HG02943 (cell line): ENCODE data around the gene COMT.
"Not testable (repeated sequence)": the region's sequence is repeated elsewhere in the genome, so short reads cannot be mapped to it uniquely, and the experiment has no call there.

Experiments
- ATAC-seq: cut with Tn5 transposase; IDR thresholded peaks from one replicate; pipeline ENCODE4 v1.9.1; 2021; ENCODE audit warnings: mild to moderate bottlenecking, low read depth, moderate library complexity; ENCODE audit not compliant: unreplicated experiment

The COMT gene

GRCh38 chr22:19927696-19928095 lies 13.9 kb upstream of the COMT start:
- no peak for ATAC-seq

DNA sequence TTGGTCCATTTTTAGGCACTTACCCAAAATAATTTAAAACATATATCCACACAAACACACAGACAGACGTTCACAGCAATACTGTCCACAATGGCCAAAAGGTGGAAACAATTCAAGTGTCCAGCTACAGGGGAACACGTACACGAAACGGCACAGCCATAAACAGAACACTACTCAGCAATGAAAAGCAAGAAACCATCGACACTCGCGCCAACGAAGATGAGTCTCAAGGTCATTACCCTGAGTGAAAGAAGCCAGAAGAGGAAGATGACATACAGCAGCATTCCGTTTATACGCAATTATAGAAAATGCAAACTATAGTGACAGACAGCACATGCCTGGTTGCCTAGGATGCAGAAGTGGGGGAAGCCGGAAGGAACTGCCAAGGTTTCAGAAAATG lies 13.4 kb upstream of the COMT start:
- no peak for ATAC-seq

DNA sequence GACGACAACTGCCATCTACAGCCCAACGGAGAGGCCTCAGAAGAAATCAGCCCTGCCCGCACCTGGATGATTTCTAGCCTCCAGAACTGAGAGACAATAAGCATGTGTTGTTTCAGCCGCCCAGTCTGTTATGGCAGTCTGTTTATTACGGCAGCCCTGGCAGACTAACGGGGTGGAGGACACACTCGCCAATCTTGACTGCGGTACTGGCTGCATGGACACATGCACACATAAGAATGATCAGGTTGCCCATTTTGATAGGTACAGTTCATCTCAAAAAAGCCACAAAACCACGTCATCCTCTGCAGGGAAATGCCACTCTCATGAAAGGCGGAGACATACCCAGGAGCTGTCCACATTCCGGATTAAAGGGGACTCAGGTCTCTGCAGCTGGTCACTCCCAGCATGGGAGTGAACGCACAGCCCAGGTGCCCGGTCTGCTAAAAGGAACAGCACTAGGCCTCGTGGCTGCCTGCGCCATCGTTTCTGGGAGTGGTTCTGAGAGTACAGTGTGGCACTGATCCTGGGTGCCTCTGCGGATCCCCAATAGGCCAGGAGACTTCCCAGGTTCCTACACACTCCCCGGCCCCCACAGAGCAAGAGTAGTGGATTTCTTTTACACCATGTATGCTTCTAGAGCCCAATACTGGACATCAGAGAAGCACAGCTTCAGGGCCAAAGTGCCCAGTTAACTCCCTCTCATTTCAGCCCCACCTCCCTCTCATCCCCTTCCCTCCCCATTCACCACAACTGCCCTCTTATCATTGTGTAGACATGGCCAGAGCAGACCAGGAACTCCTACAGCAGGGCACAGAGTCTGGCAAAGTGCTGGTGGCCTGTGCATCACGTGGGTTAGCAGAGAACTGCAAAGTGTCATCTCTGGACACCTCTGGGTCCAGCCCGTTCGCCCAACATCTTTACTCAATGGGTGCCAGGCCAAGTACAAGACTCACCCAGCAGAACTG lies 11.7 kb upstream of the COMT start:
- ATAC-seq = no peak

DNA sequence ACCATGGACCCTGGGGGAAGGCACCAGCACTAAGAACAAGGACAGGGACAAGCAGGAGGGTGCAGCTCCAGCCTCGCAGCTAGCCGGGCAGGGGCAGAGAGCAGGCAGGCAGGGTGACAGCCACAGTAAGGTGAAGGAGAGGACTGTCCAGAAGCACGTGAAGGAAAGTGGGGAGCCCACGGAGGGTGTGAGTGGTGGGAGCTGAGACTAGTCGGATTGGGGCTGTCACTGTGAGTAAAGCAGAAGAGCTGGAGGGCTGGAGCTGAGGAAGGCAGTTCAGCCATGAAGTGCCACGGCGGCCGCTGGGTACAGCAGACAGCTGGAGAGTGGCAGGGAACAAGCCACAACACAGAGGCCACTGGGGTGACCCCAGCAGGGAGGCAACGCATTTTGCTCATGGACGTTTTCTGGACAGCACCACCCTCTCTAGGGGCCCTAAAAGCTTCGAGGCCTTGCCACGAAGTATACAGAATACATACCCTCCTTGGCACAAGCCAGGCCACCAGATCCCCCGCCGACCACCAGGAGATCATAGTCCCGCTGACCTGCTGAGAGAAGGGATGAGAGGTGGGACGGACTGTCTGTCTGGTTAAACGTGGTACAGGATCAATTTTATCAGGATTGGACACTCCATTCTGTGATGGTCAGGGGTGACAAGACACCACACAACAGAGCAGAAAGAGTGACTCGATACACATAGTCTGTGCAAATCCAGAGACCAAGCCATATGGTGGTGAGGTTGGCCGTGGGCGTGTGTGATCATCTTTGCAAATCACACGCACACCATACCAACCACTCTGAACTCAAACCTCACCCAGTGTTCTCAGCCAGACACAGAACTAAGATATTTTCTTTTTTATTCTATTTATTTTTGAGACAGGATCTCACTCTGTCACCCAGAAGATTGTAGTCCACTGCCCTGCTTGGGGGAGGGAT lies 10.8 kb upstream of the COMT start:
- ATAC-seq = no peak

DNA sequence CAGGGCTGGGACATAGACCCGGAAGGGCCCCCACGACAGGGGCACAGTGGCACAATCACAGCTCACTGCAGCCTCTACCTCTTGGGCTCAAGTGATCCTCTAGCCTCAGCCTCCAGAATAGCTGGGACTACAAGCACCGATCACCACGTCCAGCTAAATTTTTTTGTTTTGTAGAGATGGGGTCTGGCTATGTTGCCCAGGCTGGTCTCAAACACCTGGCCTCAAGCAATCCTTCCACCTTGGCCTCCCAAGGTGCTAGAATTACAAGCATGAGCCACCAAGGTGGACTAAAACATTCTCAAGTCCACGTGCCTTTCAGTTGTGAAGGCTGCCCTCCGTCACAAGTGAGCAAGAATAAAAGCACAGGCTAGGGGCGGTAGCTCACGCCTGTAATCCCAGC lies 10.1 kb upstream of the COMT start:
- ATAC-seq = no peak

- no peak for ATAC-seq
These were observed 9.0 kb upstream of the COMT start for GRCh38 chr22:19932367-19933206.

- no peak for ATAC-seq
These were observed 8.0 kb upstream of the COMT start for GRCh38 chr22:19933341-19934241.

GRCh38 chr22:19935123-19935718 lies 6.4 kb upstream of the COMT start:
- ATAC-seq = not testable (repeated sequence)

DNA sequence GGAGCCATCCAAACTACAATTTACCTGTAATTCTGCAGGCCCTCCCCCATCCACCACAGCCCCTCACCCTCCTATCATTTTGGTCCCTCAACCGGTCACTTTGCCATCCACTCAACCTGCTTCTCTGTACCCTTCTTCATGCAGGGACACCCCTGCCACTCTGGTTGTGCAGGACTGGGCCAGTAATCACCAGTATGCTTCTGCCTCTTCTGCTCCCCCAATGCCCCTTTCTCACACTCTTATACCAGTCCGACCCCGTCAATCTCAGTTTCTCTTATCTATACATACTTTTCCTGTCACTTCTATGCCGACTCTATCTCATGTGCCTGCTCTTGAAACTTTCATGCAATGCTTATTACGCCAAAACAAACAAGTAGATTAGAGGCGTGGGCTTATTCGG lies 5.1 kb upstream of the COMT start:
- ATAC-seq = no peak

DNA sequence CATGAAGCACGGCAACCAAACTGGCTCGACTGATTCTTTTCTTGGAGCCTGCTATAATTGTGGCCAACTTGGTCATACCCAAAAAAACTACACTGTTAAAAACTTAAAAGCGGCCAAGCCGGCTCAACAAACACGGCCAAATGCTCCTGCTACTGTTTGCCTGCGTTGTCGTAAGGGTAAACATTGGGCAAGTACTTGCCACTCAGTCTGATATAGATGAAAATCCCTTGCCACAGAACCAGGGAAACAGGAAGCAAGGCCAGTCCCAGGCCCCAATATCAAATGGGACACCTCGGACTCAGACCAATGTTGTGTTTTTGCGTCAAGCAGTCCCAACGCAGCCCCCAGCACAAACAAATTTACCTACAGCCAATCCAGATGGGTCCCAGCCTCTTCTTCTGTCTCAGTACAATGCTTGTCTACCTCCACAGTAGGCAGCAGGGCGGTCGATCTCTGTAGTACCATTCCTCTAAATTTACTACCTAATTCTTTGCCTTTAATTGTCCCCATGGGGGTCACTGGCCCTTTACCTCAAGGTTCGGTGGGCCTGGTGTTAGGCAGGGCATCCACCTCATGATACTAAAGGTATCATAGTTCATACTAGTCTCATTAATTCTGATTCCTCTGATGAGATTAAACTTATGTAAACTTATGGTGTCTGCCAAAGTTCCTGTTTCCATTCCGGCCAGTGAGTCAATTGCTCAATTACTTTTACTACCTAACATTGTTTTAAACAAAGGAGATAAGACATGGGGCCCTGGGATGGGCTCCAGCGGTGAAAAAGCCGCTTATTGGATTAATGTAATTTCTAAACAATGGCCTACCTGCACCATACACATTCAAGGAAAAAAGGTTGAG lies 3.7 kb upstream of the COMT start:
- no peak for ATAC-seq

DNA sequence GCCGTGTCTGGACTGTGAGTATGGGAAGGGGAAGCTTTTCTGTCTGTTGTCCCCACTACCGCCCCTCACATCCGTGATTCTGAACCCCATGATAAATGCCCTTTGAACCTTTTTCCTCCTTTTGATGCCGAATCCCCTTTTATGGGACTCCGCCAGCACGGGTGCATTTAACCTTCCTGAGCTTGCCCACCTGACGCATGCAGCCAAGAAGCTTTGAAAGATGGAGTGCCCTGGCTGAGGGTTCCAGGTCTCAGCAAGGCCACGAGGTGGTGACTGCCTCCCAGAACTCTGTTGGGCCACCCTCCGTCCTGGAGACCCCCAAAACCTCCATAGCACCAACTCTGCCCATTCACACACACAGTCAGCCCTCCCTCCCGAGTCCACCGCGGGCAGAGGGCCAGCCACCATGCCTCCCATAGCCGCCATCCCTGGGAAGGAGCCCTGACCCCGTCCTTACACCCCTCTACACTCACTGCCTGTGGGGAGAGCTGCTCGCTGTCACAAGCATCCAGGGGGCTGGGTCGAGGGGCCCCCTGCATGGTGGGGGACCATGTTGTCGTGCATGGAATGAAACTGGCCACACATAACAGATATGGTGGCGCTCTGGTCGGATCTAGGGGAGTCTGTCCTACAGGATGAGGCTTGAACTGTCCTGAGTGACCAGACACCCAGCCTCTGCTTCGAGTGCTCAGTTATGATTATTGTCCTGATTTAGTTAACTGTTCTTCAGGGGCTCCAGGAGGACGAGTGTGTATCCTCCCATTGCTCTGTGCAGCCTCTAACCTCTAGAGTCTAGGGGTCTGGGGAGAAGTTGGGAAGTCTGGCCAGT lies 822 bp upstream of the COMT start:
- no peak for ATAC-seq

DNA sequence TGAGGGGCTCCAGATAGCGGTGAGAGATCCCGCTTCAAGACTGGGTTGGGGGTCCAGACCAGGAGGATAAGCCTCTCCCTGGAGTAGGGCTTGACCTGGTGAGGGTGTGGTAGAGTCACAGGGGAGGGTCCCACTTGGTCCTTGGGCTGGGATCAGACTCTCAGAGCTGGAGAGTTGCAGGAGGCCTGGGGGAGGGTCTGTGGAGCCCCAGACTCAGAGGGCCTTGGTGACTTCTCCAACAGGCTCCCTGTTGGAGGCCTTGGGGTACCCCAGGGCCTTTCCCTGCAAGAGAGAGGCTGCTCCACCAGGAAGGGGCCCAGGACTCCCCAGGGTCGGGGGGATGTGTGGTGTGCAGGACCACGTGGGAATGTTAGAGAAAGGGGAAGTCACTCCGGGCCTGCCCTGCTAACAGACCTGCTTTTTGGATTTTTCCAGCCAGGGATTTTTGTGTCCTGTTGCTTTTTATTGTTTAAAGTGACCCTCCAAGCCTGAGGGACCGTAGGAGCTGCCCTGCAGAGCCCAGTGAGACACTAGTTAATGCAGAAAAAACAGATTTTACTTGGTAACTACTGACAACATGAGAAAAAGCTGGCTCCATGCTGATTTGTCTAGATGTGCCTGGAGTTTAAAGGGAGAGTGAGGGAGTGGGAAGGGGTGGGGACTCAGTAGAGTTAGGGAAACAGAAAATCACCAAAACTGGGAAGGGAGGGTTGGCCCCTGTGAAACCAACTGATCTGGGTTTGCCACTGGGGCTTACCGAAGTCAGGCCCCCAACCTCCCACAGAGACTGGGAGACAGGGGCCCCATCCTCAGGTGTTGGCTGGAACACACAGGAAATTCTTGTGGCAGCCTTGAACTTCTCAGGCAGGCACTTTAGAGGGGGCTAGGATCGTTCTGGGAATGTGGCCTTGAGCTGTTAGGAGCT lies 847 bp downstream of the COMT start:
- ATAC-seq = no peak

DNA sequence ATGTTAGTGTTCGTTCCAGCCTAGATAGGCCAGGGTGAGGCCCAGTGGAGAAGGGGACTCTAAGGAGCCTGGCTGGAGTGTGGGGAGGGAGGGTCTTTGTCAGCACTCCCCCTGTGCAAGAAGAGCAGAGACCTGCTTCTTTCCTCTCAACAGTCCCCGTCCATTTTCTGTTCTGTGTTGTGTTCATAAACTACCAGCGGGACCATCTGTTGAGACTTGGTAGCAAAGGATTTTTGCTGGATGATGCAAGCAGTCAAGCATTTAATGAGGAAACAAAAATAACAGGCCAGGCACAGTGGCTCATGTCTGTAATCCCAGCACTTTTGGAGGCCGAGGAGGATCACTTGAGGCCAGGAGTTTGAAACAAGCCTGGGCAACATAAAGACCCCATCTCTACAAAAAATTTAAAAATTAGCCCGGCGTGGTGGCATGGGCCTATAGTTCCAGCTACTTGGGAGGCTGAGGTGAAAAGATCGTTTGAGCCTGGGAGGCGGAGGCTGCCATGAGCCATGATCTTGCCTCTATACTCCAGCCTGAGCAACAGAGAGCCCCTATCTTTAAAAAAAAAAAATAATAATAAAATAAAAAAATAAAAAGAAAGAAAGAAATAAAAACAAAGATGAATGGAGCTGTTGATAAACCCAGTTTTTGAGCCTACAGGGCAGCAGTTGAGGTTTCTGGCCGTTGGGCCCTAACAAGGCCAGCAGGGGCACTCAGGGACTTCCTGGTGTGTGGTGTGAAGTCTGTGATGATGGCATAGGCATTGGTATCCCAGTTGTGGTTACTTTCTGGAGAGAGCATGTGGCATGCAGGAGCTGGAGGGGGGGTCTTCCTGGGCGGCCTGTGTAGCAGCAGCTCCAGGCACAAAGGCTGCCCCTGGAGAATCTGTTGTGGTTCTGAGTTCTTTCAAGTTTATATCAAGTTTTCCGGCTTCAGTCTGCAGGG lies 1.8 kb downstream of the COMT start:
- ATAC-seq = no peak

GRCh38 chr22:19948057-19948760 lies 6.6 kb downstream of the COMT start:
- ATAC-seq = no peak

- no peak for ATAC-seq
These were observed 9.8 kb downstream of the COMT start for GRCh38 chr22:19951346-19951745.
